ENCODE measurements around the gene LSM8.
A peak's percentile ranks its signal among the peaks of the same experiment; 100 is the strongest.
"Not testable (repeated sequence)": the region's sequence is repeated elsewhere in the genome, so short reads cannot be mapped to it uniquely, and the experiment has no call there.

Gene LSM8

GRCh38 chr7:118183786-118184564 is at the start of gene LSM8:
TSS of gene LSM8 (plus strand) at chr7:118184164. CDS start at chr7:118184224, 60 bp downstream.
- DNase-seq: peak; percentile 99 to 100 (median 99)

GRCh38 chr7:118134420-118134819 is 49.5 kb upstream of the LSM8 start:
- not testable (repeated sequence) for DNase-seq

- no peak for DNase-seq
Measured at GRCh38 chr7:118140468-118140867, 43.5 kb upstream of the LSM8 start.

- no peak for DNase-seq
Measured at GRCh38 chr7:118142012-118142411, 42.0 kb upstream of the LSM8 start.

- DNase-seq: no peak
Measured at GRCh38 chr7:118148930-118149329, 35.0 kb upstream of the LSM8 start.

GRCh38 chr7:118149394-118149793 is 34.6 kb upstream of the LSM8 start:
- DNase-seq: no peak

GRCh38 chr7:118151671-118152070 is 32.3 kb upstream of the LSM8 start:
- no peak for DNase-seq

GRCh38 chr7:118152149-118152548 is 31.8 kb upstream of the LSM8 start:
- DNase-seq: no peak

- no peak for DNase-seq
Measured at GRCh38 chr7:118152654-118153053, 31.3 kb upstream of the LSM8 start.

- peak; percentile 33 to 67 (median 49) for DNase-seq
Measured at GRCh38 chr7:118153551-118154177, 30.3 kb upstream of the LSM8 start.

GRCh38 chr7:118158766-118159165 is 25.2 kb upstream of the LSM8 start:
- DNase-seq: peak in 2 of 3 experiments; percentile 12 to 21

- DNase-seq: no peak
Measured at GRCh38 chr7:118169146-118169545, 14.8 kb upstream of the LSM8 start.

GRCh38 chr7:118175740-118176139 is 8.2 kb upstream of the LSM8 start:
- no peak for DNase-seq

- DNase-seq: no peak
Measured at GRCh38 chr7:118179191-118179590, 4.8 kb upstream of the LSM8 start.

- DNase-seq: no peak
Measured at GRCh38 chr7:118182593-118183427, 1.2 kb upstream of the LSM8 start.

- DNase-seq: peak in 1 of 3 experiments; percentile 82
Measured at GRCh38 chr7:118183428-118183785, 557 bp upstream of the LSM8 start.

GRCh38 chr7:118184565-118184940 is 589 bp downstream of the LSM8 start:
- peak in 1 of 3 experiments; percentile 50 for DNase-seq

- peak in 1 of 3 experiments; percentile 30 for DNase-seq
Measured at GRCh38 chr7:118185163-118185860, 1.3 kb downstream of the LSM8 start.

GRCh38 chr7:118186501-118186900 is 2.5 kb downstream of the LSM8 start:
- no peak for DNase-seq

GRCh38 chr7:118194571-118194970 is 10.6 kb downstream of the LSM8 start:
- DNase-seq: no peak

GRCh38 chr7:118195837-118196474 is 12.0 kb downstream of the LSM8 start:
- DNase-seq: peak; percentile 46 to 79 (median 74)

- no peak for DNase-seq
Measured at GRCh38 chr7:118202061-118202460, 18.1 kb downstream of the LSM8 start.

Measured in NCI-H1417 (cell line).